Gastroesophageal sphincter (tissue), 3 donors: Measurements from ENCODE around the gene PRPSAP1.
A peak's percentile ranks its signal among the peaks of the same experiment; 100 is the strongest.

Source experiments
- EP300 ChIP-seq: sonication (generic); formaldehyde crosslinking; IDR thresholded peaks from one replicate; pipeline ENCODE4 v1.6.1; 2017; ENCODE audit warnings: antibody characterized with exemption, mild to moderate bottlenecking
- POLR2A ChIP-seq, 2 donors: fragments of 450-650 bp; IDR thresholded peaks; one replicate each; pipeline ENCODE4 v1.6.1; 2017; ENCODE audit warnings: antibody characterized with exemption in 2 of 2, mild to moderate bottlenecking in 2 of 2, moderate library complexity in 1 of 2
- POLR2AphosphoS5 ChIP-seq: sonication (generic); formaldehyde crosslinking; IDR thresholded peaks from one replicate; pipeline ENCODE4 v1.6.1; 2017; ENCODE audit warnings: antibody characterized with exemption
- TF ChIP-seq, protein P1 (sequence below), 4 experiments: fragments of 200-600 bp in 2 of 4; fragments of 450-650 bp in 2 of 4; sonication (generic) in 1 of 4; IDR thresholded peaks; one replicate each; pipeline ENCODE4 v1.5.1; 2017 to 2019; ENCODE audit warnings: antibody characterized with exemption in 4 of 4, mild to moderate bottlenecking in 2 of 4, moderate library complexity in 2 of 4

DNA sequence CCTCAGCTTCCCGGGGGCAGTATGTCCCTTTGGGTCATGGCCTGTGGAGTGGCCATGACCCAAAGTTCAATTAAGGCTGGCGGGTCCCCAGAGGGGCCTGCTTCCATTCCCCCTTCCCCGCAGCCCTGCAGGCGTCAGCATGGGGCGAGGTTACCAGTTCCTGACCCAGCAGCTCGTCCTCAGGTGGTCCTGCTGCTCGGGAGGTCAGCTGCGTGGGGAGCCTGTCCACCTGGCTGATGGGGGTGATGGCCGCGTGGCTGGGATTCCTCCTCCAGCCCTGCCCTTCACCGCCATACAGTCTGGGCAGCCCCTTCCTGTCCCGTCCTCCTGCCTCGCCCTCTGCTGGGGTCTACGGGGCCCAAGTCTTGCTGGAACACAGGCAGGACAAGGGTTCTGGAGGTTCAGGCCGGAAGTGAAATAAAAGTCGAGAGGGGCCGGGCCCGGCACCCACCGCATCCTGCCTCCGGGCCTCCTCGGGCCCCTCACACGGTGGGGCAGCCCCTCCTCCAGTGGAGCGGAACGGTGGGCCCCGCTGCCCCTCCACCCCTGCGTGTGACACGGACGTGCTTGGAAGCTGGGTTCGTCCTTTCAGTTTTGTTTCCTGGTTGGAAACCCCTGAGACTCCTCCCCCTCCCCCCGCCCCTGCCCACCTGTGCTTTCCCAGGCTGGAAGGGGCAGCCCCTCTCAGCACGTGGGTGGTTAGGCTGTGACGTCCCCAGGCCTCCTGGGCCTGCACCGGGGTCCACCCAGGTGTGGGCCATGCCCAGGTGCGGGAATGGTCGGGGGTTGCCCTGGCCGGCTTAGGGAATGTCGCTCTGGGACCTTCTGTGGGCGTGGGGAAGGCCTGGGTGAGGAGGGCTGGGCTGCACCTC, 81.8 kb downstream of the PRPSAP1 start:
- TF ChIP-seq, protein P1, sequence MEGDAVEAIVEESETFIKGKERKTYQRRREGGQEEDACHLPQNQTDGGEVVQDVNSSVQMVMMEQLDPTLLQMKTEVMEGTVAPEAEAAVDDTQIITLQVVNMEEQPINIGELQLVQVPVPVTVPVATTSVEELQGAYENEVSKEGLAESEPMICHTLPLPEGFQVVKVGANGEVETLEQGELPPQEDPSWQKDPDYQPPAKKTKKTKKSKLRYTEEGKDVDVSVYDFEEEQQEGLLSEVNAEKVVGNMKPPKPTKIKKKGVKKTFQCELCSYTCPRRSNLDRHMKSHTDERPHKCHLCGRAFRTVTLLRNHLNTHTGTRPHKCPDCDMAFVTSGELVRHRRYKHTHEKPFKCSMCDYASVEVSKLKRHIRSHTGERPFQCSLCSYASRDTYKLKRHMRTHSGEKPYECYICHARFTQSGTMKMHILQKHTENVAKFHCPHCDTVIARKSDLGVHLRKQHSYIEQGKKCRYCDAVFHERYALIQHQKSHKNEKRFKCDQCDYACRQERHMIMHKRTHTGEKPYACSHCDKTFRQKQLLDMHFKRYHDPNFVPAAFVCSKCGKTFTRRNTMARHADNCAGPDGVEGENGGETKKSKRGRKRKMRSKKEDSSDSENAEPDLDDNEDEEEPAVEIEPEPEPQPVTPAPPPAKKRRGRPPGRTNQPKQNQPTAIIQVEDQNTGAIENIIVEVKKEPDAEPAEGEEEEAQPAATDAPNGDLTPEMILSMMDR (IDR thresholded peaks at IDR 0.05), result no peak
- TF ChIP-seq POLR2AphosphoS5 (peak; percentile 14), EP300 (no peak), POLR2A (IDR thresholded peaks at IDR 0.05) (no peak)
